Measurements from ENCODE around the gene STPG1. TPM values are rescaled to one million over a fixed set of nuclear protein-coding genes. Genes with fewer than 3 reads are reported as not detected.

STPG1 gene
- polyA plus RNA-seq, 1 donor, result 5.7 TPM

GRCh38 chr1:24319312-24319863 is 94.2 kb downstream of the STPG1 start, which contains the start of gene GRHL3:
GRHL3 (plus strand) TSS chr1:24319357; CDS start chr1:24319552, 195 bp downstream.
- no CpG with 5 or more reads among the region's 21 CpGs for WGBS (ENCODE audit: insufficient coverage, low lambda C conversion rate)
- Histone ChIP-seq H3K4me3 (ENCODE audit: low read length) (peak within 1 kb of the TSS; percentile 6), H3K4me1 (ENCODE audit: control insufficient read depth, insufficient read depth, low read length) (peaks cover 12% of the 10 kb centered on the region), H3K27ac (ENCODE audit: low read length) (no peak within 1 kb of the TSS), H3K9me3 (ENCODE audit: control insufficient read depth, low read depth, low read length) (no peaks in the 10 kb centered on the region), H3K36me3 (ENCODE audit: control insufficient read depth, insufficient read depth, low read length) (no peaks in the 10 kb centered on the region), H3K27me3 (ENCODE audit: control insufficient read depth, insufficient read depth, low read length) (peaks cover 19% of the 10 kb centered on the region)
- peak in 1 of 2 donors; percentile 69 for DNase-seq

GRCh38 chr1:24318615-24319311 is 94.8 kb downstream of the STPG1 start:
- H3K27me3 ChIP-seq (ENCODE audit: control insufficient read depth, insufficient read depth, low read length), result peaks cover 19% of the 10 kb centered on the region
- no peaks in the 10 kb centered on the region for H3K9me3 ChIP-seq (ENCODE audit: control insufficient read depth, low read depth, low read length)
- no peak for DNase-seq
- H3K27ac ChIP-seq (ENCODE audit: low read length), result no peak overlapping the region
- no peaks in the 10 kb centered on the region for H3K36me3 ChIP-seq (ENCODE audit: control insufficient read depth, insufficient read depth, low read length)
- H3K4me1 ChIP-seq (ENCODE audit: control insufficient read depth, insufficient read depth, low read length), result peaks cover 12% of the 10 kb centered on the region
- 75% methylated on average over 2 of the region's 5 CpGs for WGBS (ENCODE audit: insufficient coverage, low lambda C conversion rate)
- peak overlapping the region; percentile 6 for H3K4me3 ChIP-seq (ENCODE audit: low read length)

- H3K9me3 ChIP-seq (ENCODE audit: control insufficient read depth, low read depth, low read length), result no peaks in the 10 kb centered on the region
- H3K36me3 ChIP-seq (ENCODE audit: control insufficient read depth, insufficient read depth, low read length), result no peaks in the 10 kb centered on the region
- 100% methylated on average over 1 of the region's 2 CpGs for WGBS (ENCODE audit: insufficient coverage, low lambda C conversion rate)
- no peak for DNase-seq
- H3K27me3 ChIP-seq (ENCODE audit: control insufficient read depth, insufficient read depth, low read length), result peaks cover 19% of the 10 kb centered on the region
- H3K27ac ChIP-seq (ENCODE audit: low read length), result no peak overlapping the region
- H3K4me1 ChIP-seq (ENCODE audit: control insufficient read depth, insufficient read depth, low read length), result peaks cover 12% of the 10 kb centered on the region
- no peak overlapping the region for H3K4me3 ChIP-seq (ENCODE audit: low read length)
Measured at GRCh38 chr1:24317956-24318614, 95.5 kb downstream of the STPG1 start.

- DNase-seq, result no peak
- Histone ChIP-seq H3K9me3 (ENCODE audit: control insufficient read depth, low read depth, low read length) (no peaks in the 10 kb centered on the region), H3K4me3 (ENCODE audit: low read length) (no peak overlapping the region), H3K27me3 (ENCODE audit: control insufficient read depth, insufficient read depth, low read length) (peaks cover 16% of the 10 kb centered on the region), H3K4me1 (ENCODE audit: control insufficient read depth, insufficient read depth, low read length) (peaks cover 12% of the 10 kb centered on the region), H3K27ac (ENCODE audit: low read length) (no peak overlapping the region), H3K36me3 (ENCODE audit: control insufficient read depth, insufficient read depth, low read length) (no peaks in the 10 kb centered on the region)
- no CpG with 5 or more reads among the region's 6 CpGs for WGBS (ENCODE audit: insufficient coverage, low lambda C conversion rate)
Measured at GRCh38 chr1:24317081-24317480, 96.5 kb downstream of the STPG1 start.

GRCh38 chr1:24316645-24317044 is 96.9 kb downstream of the STPG1 start:
- H3K27me3 ChIP-seq (ENCODE audit: control insufficient read depth, insufficient read depth, low read length), result peaks cover 14% of the 10 kb centered on the region
- H3K4me3 ChIP-seq (ENCODE audit: low read length), result no peak overlapping the region
- no peak overlapping the region for H3K27ac ChIP-seq (ENCODE audit: low read length)
- no peaks in the 10 kb centered on the region for H3K9me3 ChIP-seq (ENCODE audit: control insufficient read depth, low read depth, low read length)
- no peaks in the 10 kb centered on the region for H3K36me3 ChIP-seq (ENCODE audit: control insufficient read depth, insufficient read depth, low read length)
- peaks cover 12% of the 10 kb centered on the region for H3K4me1 ChIP-seq (ENCODE audit: control insufficient read depth, insufficient read depth, low read length)
- DNase-seq, result no peak
- WGBS (ENCODE audit: insufficient coverage, low lambda C conversion rate), result no CpG with 5 or more reads among the region's 3 CpGs

- H3K27me3 ChIP-seq (ENCODE audit: control insufficient read depth, insufficient read depth, low read length), result peaks cover 8% of the 10 kb centered on the region
- H3K4me1 ChIP-seq (ENCODE audit: control insufficient read depth, insufficient read depth, low read length), result peaks cover 5% of the 10 kb centered on the region
- no peaks in the 10 kb centered on the region for H3K9me3 ChIP-seq (ENCODE audit: control insufficient read depth, low read depth, low read length)
- H3K36me3 ChIP-seq (ENCODE audit: control insufficient read depth, insufficient read depth, low read length), result no peaks in the 10 kb centered on the region
- H3K27ac ChIP-seq (ENCODE audit: low read length), result no peak overlapping the region
- no CpG with 5 or more reads among the region's 6 CpGs for WGBS (ENCODE audit: insufficient coverage, low lambda C conversion rate)
- DNase-seq, result no peak
- H3K4me3 ChIP-seq (ENCODE audit: low read length), result no peak overlapping the region
Measured at GRCh38 chr1:24315391-24315790, 98.2 kb downstream of the STPG1 start.

- Histone ChIP-seq H3K9me3 (ENCODE audit: control insufficient read depth, low read depth, low read length) (no peaks in the 10 kb centered on the region), H3K4me3 (ENCODE audit: low read length) (no peak overlapping the region)
- WGBS (ENCODE audit: insufficient coverage, low lambda C conversion rate), result no CpG with 5 or more reads among the region's 1 CpG
Measured at GRCh38 chr1:24311741-24312140, 101.8 kb downstream of the STPG1 start.

GRCh38 chr1:24311234-24311633 is 102.3 kb downstream of the STPG1 start:
- H3K9me3 ChIP-seq (ENCODE audit: control insufficient read depth, low read depth, low read length), result no peaks in the 10 kb centered on the region
- no peaks in the 10 kb centered on the region for H3K4me1 ChIP-seq (ENCODE audit: control insufficient read depth, insufficient read depth, low read length)
- WGBS (ENCODE audit: insufficient coverage, low lambda C conversion rate), result no CpG with 5 or more reads among the region's 3 CpGs
- H3K36me3 ChIP-seq (ENCODE audit: control insufficient read depth, insufficient read depth, low read length), result no peaks in the 10 kb centered on the region
- H3K4me3 ChIP-seq (ENCODE audit: low read length), result no peak overlapping the region
- no peak overlapping the region for H3K27ac ChIP-seq (ENCODE audit: low read length)
- no peak for DNase-seq
- no peaks in the 10 kb centered on the region for H3K27me3 ChIP-seq (ENCODE audit: control insufficient read depth, insufficient read depth, low read length)

More at GRCh38 chr1:24311741-24312140, 101.8 kb downstream of the STPG1 start:
- Histone ChIP-seq H3K4me1 (ENCODE audit: control insufficient read depth, insufficient read depth, low read length) (no peaks in the 10 kb centered on the region), H3K36me3 (ENCODE audit: control insufficient read depth, insufficient read depth, low read length) (no peaks in the 10 kb centered on the region), H3K27ac (ENCODE audit: low read length) (no peak overlapping the region), H3K27me3 (ENCODE audit: control insufficient read depth, insufficient read depth, low read length) (no peaks in the 10 kb centered on the region)
- no peak for DNase-seq

- Histone ChIP-seq H3K4me3 (ENCODE audit: low read length) (no peak overlapping the region), H3K27me3 (ENCODE audit: control insufficient read depth, insufficient read depth, low read length) (no peaks in the 10 kb centered on the region), H3K9me3 (ENCODE audit: control insufficient read depth, low read depth, low read length) (no peaks in the 10 kb centered on the region), H3K36me3 (ENCODE audit: control insufficient read depth, insufficient read depth, low read length) (no peaks in the 10 kb centered on the region), H3K4me1 (ENCODE audit: control insufficient read depth, insufficient read depth, low read length) (no peaks in the 10 kb centered on the region), H3K27ac (ENCODE audit: low read length) (no peak overlapping the region)
- DNase-seq, result no peak
- no CpG with 5 or more reads among the region's 4 CpGs for WGBS (ENCODE audit: insufficient coverage, low lambda C conversion rate)
Measured at GRCh38 chr1:24309762-24310485, 103.7 kb downstream of the STPG1 start.

GRCh38 chr1:24308365-24309015 is 105.1 kb downstream of the STPG1 start:
- Histone ChIP-seq H3K9me3 (ENCODE audit: control insufficient read depth, low read depth, low read length) (no peaks in the 10 kb centered on the region), H3K4me3 (ENCODE audit: low read length) (no peak overlapping the region), H3K27me3 (ENCODE audit: control insufficient read depth, insufficient read depth, low read length) (no peaks in the 10 kb centered on the region), H3K27ac (ENCODE audit: low read length) (no peak overlapping the region), H3K4me1 (ENCODE audit: control insufficient read depth, insufficient read depth, low read length) (no peaks in the 10 kb centered on the region), H3K36me3 (ENCODE audit: control insufficient read depth, insufficient read depth, low read length) (no peaks in the 10 kb centered on the region)
- no CpG with 5 or more reads among the region's 7 CpGs for WGBS (ENCODE audit: insufficient coverage, low lambda C conversion rate)
- DNase-seq, result no peak
